ENCODE data around the gene GNGT2.

DNA sequence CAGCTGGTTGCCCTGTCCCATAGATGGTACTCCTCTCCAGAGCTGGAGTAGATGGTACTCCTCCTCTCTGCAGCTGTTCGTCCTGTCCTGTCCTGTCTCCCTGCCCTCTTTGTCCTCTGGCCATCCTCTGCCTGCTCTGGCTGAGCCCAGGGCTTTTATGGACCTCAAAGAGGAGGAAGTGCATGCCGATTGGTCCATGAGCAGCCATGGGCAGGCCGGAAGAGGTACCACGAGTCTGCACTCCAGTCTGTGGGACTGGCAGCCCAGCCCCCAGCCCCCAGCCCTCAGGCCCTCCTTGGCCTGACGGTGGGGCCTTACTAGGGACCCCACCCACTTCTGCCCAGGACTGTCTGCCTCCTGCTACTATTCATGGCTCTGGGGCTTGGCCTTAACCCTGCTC is 27.0 kb downstream of the GNGT2 start:
- TF ChIP-seq EZH2 (IDR thresholded peaks at IDR 0.05; ENCODE audit: low read length, unreplicated experiment) (no peak), EZH2phosphoT487 (IDR thresholded peaks at IDR 0.05; ENCODE audit: borderline replicate concordance, low read length) (no peak), CTCF (conservative IDR thresholded peaks at IDR 0.05; ENCODE audit: low read depth, low read length) (no peak)

Measured in PC-3 (cell line).